Spleen (tissue), 11 donors: Measurements from ENCODE around the gene PDGFC. TPM values are rescaled to one million over a fixed set of nuclear protein-coding genes. Genes with fewer than 3 reads are reported as not detected.

ENCODE experiments used
- DNase-seq: peaks from one replicate; pipeline ENCODE4 v3.0.0-alpha.2; 2020
- H3K27ac ChIP-seq, 8 donors: fragments of 200-600 bp; sonication (generic) in 7 of 8; 1 replicate in 4 of 8; 2 replicates in 4 of 8; pipeline versions ENCODE4 v1.5.0 to v1.8.0; 2016 to 2021; ENCODE audit warnings: inconsistent platforms in 4 of 8, mild to moderate bottlenecking in 4 of 8, moderate library complexity in 1 of 8
- H3K27me3 ChIP-seq, 7 donors: fragments of 200-600 bp; sonication (generic) in 6 of 7; replicated peaks in 1 of 7; 1 replicate in 4 of 7; 2 replicates in 3 of 7; pipeline versions ENCODE4 v1.5.0 to v1.8.0; 2016 to 2021; ENCODE audit warnings: inconsistent platforms in 3 of 7, mild to moderate bottlenecking in 1 of 7
- H3K36me3 ChIP-seq, 6 donors: fragments of 200-600 bp; sonication (generic) in 5 of 6; 1 replicate in 4 of 6; 2 replicates in 2 of 6; pipeline versions ENCODE4 v1.5.0 to v1.8.0; 2016 to 2021; ENCODE audit warnings: inconsistent platforms in 2 of 6
- H3K4me1 ChIP-seq, 6 donors: fragments of 200-600 bp; sonication (generic) in 5 of 6; 1 replicate in 3 of 6; 2 replicates in 3 of 6; pipeline versions ENCODE4 v1.5.0 to v1.8.0; 2016 to 2021; ENCODE audit warnings: inconsistent platforms in 3 of 6
- H3K4me3 ChIP-seq, 8 donors: fragments of 200-600 bp; sonication (generic) in 7 of 8; 1 replicate in 4 of 8; 2 replicates in 4 of 8; pipeline versions ENCODE4 v1.5.0 to v1.8.0; 2016 to 2021; ENCODE audit warnings: inconsistent platforms in 4 of 8, mild to moderate bottlenecking in 4 of 8, moderate library complexity in 2 of 8
- H3K9me3 ChIP-seq, 8 donors: fragments of 200-600 bp; sonication (generic) in 7 of 8; 1 replicate in 4 of 8; 2 replicates in 4 of 8; pipeline versions ENCODE4 v1.5.0 to v1.8.0; 2016 to 2021; ENCODE audit warnings: inconsistent platforms in 4 of 8
- POLR2A ChIP-seq, 3 donors: fragments of 450-650 bp; IDR thresholded peaks; one replicate each; pipeline ENCODE4 v1.5.1; 2017; ENCODE audit warnings: antibody characterized with exemption in 3 of 3, mild to moderate bottlenecking in 1 of 3
- POLR2AphosphoS5 ChIP-seq, 3 donors: sonication (generic); formaldehyde crosslinking; IDR thresholded peaks; one replicate each; pipeline ENCODE4 v1.5.1; 2017; ENCODE audit warnings: antibody characterized with exemption in 3 of 3
- whole genome bisulfite sequencing, 5 donors: extraction: QIAGEN DNeasy Blood & Tissue Kit in 3 of 5; methylation state at CpG; one replicate each; pipeline versions ENCODE4 v1.1.5 to v1.1.7; 2013 to 2018; 5-methylcytosine and 5-hydroxymethylcytosine counted together
- intact Hi-C: fragments of 100-400 bp; cut with DNase I; formaldehyde crosslinking; loops from one replicate; pipeline ENCODE4 v1.15.0; 2023; ENCODE audit warnings: low total_unique reads
- polyA plus RNA-seq, 3 donors: library from polyadenylated mRNA; stranded (reverse); fragments of 200-250 nt; gene quantifications; one replicate each; pipeline ENCODE4 v1.2.1, GENCODE V29; 2013
- total RNA-seq, 7 donors: library from RNA; depleted of rRNA in 3 of 7; stranded (reverse); fragments of >200 nt in 3 of 7; fragmentation: NEBNext Ultra II Directional in 4 of 7; extraction: Animal tissue kit (Norgen Biotek cat#: 25700) in 4 of 7; gene quantifications; one replicate each; pipeline versions ENCODE4 v1.1.0 to v1.2.1, GENCODE V29; 2016 to 2021
- TF ChIP-seq, protein P1 (sequence below), 11 experiments: fragments of 200-600 bp in 7 of 11; fragments of 450-650 bp in 4 of 11; sonication (generic) in 4 of 11; IDR thresholded peaks in 8 of 11; conservative IDR thresholded peaks in 3 of 11; 1 replicate in 7 of 11; 2 replicates in 4 of 11; pipeline versions ENCODE4 v1.4.0 to v1.8.0; 2016 to 2021; ENCODE audit warnings: antibody characterized with exemption in 11 of 11, inconsistent platforms in 4 of 11, mild to moderate bottlenecking in 1 of 11
- donor health status: healthy with polysubstance abuse.
- donor health status: DM: no; HTN: no; CAD: no; lungs with moderate emphysema.
- donor health status: DM: no; HTN: no; CAD: no.
- donor health status: Bipolar disorder and iron deficiency.
- donor health status: healthy.
- donor health status: DM: no; HTN: no; CAD: no.
- donor health status: DM: yes; HTN: yes; CAD: no.

PDGFC gene
- total and polyA plus RNA-seq, 10 donors: 1.6 to 24.7 (median 14.8) TPM

DNA sequence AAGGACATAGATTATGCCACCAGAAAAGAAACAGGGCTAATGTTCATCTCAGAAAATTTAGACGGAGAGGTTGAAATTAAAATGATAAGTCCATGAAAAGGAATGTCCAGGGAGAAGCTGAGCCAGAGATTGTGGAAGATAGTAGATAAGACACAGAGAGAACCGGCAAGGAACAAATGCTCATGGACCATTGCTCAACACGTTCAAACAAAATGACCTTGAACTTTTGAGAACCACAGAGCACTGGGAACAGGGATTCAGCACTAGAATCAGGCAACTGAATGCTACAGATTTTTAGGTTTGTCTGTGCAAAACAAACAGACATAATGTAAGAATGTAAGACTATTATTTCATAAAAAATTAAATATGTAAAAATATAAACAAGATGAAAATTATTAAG is 206.3 kb downstream of the PDGFC start:
- H3K27ac ChIP-seq: no peak overlapping the region
- WGBS, 5 donors: 61 to 86% (median 77%) methylated on average over 3 of the region's 3 CpGs
- H3K27me3 ChIP-seq: no peaks in the 10 kb centered on the region
- TF ChIP-seq, protein P1, sequence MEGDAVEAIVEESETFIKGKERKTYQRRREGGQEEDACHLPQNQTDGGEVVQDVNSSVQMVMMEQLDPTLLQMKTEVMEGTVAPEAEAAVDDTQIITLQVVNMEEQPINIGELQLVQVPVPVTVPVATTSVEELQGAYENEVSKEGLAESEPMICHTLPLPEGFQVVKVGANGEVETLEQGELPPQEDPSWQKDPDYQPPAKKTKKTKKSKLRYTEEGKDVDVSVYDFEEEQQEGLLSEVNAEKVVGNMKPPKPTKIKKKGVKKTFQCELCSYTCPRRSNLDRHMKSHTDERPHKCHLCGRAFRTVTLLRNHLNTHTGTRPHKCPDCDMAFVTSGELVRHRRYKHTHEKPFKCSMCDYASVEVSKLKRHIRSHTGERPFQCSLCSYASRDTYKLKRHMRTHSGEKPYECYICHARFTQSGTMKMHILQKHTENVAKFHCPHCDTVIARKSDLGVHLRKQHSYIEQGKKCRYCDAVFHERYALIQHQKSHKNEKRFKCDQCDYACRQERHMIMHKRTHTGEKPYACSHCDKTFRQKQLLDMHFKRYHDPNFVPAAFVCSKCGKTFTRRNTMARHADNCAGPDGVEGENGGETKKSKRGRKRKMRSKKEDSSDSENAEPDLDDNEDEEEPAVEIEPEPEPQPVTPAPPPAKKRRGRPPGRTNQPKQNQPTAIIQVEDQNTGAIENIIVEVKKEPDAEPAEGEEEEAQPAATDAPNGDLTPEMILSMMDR (IDR thresholded peaks at IDR 0.05 in 8 of 11, conservative IDR thresholded peaks at IDR 0.05 in 3 of 11): no peak
- no peak for TF ChIP-seq POLR2AphosphoS5 (IDR thresholded peaks at IDR 0.05)
- TF ChIP-seq POLR2A (IDR thresholded peaks at IDR 0.05): no peak
- no peak for DNase-seq
- no peak overlapping the region for H3K4me3 ChIP-seq
- no peaks in the 10 kb centered on the region for H3K4me1 ChIP-seq
- intact Hi-C loops: no loop called here
- no peaks in the 10 kb centered on the region for H3K9me3 ChIP-seq
- H3K36me3 ChIP-seq: no peaks in the 10 kb centered on the region

DNA sequence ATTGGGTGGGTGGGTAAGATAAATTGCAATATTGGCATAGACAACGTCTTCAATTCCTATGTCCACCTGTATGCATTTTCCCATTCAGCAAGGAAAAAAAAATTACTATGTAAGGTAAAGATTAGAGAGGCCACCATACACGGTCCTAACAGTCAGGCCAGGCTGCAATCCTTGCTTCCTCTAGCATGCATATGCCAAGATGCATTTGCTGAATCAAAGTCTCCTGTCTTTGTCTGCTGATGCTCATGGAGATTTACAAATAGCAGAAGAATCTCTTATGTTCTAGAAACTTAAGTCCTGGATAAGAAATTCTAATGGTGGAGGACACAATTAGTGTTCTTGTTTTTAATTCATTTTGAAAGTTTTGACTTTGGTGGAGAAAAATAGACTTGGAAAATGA is 206.8 kb downstream of the PDGFC start:
- 73 to 89% (median 79%) methylated on average over 2 of the region's 2 CpGs for WGBS, 5 donors
- no peaks in the 10 kb centered on the region for H3K36me3 ChIP-seq
- intact Hi-C loops: no loop called here
- H3K27me3 ChIP-seq: no peaks in the 10 kb centered on the region
- H3K4me1 ChIP-seq: no peaks in the 10 kb centered on the region
- TF ChIP-seq POLR2AphosphoS5 (IDR thresholded peaks at IDR 0.05) (no peak), POLR2A (IDR thresholded peaks at IDR 0.05) (no peak)
- TF ChIP-seq, protein P1 (IDR thresholded peaks at IDR 0.05 in 8 of 11, conservative IDR thresholded peaks at IDR 0.05 in 3 of 11): no peak
- no peaks in the 10 kb centered on the region for H3K9me3 ChIP-seq
- no peak for DNase-seq
- no peak overlapping the region for H3K4me3 ChIP-seq
- H3K27ac ChIP-seq: no peak overlapping the region

DNA sequence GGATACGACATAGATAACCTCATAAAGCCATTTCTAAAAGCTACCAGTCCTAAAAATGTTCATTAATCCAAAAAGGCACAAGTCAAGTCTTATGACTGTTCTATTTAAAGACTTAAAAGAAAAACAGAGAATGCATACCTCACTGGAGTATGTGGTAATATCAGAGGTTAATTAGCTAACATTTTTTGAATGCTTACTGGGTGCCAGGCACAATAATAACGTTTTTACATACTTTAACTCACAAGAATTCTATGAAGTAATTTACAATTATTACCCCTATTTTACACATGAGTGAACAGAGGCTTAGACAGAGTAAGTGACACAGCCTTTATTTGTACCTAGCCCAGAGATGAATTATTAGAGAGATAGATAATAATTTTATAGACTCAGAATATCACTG is 207.5 kb downstream of the PDGFC start:
- H3K36me3 ChIP-seq: no peaks in the 10 kb centered on the region
- H3K4me3 ChIP-seq: no peak overlapping the region
- intact Hi-C loops: no loop called here
- DNase-seq: no peak
- TF ChIP-seq, protein P1 (IDR thresholded peaks at IDR 0.05 in 8 of 11, conservative IDR thresholded peaks at IDR 0.05 in 3 of 11): no peak
- TF ChIP-seq POLR2AphosphoS5 (IDR thresholded peaks at IDR 0.05) (no peak), POLR2A (IDR thresholded peaks at IDR 0.05) (no peak)
- no peaks in the 10 kb centered on the region for H3K9me3 ChIP-seq
- no peaks in the 10 kb centered on the region for H3K4me1 ChIP-seq
- 39 to 65% (median 50%) methylated on average over 2 of the region's 2 CpGs for WGBS, 5 donors
- no peak overlapping the region for H3K27ac ChIP-seq
- no peaks in the 10 kb centered on the region for H3K27me3 ChIP-seq

DNA sequence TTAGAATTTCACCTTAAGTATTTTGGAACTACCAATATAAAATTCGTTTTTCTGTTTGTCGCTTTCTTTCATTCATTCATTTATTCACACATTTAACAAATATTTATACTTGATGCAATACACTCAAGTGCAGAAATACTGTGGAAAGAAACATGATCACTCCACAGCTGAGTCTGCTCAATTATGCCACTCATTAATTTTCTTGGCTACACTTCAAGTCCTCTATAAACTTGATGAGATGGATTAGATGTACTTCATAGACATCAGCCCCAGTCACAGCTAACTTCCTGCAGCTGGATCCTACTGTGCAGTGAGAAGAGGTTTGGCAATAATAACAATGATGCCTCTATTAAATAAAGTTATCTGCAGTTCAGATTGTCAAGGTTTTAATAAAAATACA is 208.1 kb downstream of the PDGFC start:
- H3K4me1 ChIP-seq: no peaks in the 10 kb centered on the region
- H3K36me3 ChIP-seq: no peaks in the 10 kb centered on the region
- H3K27me3 ChIP-seq: no peaks in the 10 kb centered on the region
- no peak overlapping the region for H3K4me3 ChIP-seq
- WGBS, 5 donors: 36 to 85% (median 72%) methylated on average over 2 of the region's 2 CpGs
- TF ChIP-seq POLR2A (IDR thresholded peaks at IDR 0.05): no peak
- no peak for TF ChIP-seq POLR2AphosphoS5 (IDR thresholded peaks at IDR 0.05)
- TF ChIP-seq, protein P1 (IDR thresholded peaks at IDR 0.05 in 8 of 11, conservative IDR thresholded peaks at IDR 0.05 in 3 of 11): no peak
- H3K27ac ChIP-seq: no peak overlapping the region
- no peak for DNase-seq
- H3K9me3 ChIP-seq: no peaks in the 10 kb centered on the region
- intact Hi-C loops: no loop called here
